Stimulated activated CD8-positive, alpha-beta memory T cell treated with anti-CD3 and anti-CD28 coated beads, Interleukin-12 subunit alpha, Interleukin-12 subunit beta, amount 100 ng/mL, for 1 hour (primary cell): Measurements from ENCODE around the gene IGFN1.
"Not testable (repeated sequence)": the region's sequence is repeated elsewhere in the genome, so short reads cannot be mapped to it uniquely, and the experiment has no call there.

Experiments used
- DNase-seq: peaks from one replicate; pipeline ENCODE4 v3.0.0-alpha.2; 2020; ENCODE audit warnings: low read depth

The IGFN1 gene

DNA sequence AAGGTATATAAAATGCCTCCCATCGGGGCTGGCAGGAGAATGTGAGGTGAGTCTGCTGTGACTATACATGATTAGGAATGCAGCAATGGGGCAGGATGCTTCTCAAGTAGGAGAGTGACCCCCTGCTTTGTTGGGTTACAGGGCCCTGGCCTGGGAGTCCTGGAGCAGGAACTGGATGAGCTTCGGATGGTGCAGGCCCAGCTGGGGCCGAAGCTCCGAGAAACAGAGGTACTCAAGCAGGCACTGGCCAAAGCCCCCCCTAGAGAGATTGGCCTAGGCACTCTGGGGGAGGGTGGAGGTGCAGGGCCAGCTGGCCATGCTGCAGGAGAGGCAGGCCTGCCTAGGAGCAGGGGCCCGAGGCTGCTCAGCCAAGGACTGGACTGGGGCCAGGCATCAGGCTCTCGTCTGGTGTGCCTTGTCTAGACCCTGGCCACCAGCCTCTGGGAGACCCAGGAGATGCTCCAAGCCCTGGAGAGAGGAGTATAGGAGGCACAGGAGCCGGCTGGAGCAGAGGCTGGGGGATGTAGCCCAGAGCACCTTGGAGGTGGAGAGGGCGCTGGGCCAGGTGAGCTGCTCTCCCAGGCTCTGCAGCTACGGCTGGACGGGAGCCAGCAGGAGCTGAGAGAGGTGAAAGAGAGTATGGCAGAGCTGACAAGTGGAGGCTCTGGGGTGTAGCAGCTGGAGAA, 59.8 kb downstream of the IGFN1 start:
- no peak for DNase-seq

DNA sequence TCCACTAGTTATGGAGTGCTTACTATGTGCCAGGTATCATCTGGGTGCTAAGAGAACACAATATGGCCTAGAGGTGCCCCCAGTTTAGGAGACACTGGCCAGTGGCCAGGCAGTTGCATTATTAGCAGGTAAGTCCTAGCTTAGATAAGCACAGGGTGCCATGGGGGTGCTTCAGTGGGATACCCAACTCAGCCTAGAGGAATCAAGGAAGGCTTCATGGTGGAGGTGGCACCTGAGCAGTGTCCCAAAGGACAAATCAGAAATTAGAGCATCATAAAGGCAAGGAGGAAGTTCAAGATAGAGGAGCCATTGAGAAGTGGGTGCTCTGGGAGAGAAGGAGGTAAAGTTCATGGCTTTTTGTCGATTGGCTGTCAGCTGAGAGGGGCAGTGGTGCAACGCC, 60.8 kb downstream of the IGFN1 start:
- DNase-seq = no peak

DNA sequence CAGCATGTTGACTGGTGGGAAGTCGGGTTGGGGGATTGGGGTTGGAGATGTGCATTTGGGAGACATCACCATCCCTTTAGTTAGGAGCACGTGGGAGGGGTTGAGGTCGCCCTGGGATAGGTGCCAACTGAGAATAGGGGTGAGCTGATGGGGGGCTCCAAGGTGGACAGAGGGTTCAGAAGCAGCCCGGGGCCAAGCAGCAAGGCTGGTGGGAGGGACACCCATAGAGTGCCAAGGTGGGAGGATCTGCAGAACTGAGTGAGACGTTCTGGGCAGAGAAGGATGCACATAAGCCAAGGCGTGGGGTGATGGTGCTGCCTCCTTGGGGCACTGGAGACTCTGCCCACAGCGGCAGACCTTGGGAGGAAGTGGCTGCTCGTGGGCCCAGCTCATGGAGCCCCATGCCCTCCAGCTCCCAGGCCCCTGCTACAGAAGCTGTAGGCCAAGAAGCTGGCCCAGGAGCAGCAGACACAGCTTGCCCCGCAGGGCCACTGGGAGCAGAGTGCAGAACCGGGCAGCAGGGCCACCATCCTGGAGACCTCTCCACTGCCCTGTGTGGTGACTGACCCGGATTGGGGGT, 61.3 kb downstream of the IGFN1 start:
- no peak for DNase-seq

DNA sequence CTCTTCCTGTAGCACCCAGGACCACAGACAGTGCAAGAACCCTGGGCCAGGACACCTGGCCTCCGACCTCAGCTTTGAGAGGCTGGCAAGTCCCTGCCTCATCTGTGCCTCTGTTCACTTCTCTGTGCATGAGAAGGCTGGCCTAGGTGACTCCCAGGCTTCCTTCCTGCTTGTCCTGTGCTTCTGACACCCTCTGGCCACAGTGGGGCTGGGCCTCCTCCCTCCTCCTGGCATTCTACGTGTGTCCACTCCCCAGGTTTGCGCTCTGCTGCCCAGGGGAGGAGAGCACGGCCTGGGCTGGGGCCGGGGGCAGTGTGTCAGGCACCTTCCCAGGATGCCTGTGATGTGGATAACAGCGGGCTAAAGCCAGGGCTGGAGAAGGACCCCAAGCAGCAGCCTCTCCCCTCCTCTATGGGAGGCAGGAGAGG, 62.3 kb downstream of the IGFN1 start:
- DNase-seq = no peak

DNA sequence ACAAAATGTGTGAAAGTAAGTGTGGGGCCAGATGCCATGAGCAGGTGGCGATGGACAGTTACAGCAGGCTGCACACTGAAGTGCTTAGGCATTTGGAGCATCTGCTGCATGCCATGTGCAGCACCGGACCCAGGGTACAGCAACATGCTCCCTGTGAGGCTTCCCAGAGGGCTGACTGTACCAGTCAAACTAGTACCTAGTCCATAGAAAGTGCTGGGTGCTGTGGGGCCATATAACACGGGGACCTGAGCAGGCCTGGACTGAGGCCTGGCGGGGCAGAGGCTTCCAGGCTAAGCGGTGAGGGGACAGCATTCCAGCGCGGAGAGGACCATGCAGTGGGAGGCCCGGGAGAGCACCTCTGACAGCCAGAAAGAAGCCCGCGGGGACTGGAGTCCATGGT, 62.8 kb downstream of the IGFN1 start:
- DNase-seq = no peak

DNA sequence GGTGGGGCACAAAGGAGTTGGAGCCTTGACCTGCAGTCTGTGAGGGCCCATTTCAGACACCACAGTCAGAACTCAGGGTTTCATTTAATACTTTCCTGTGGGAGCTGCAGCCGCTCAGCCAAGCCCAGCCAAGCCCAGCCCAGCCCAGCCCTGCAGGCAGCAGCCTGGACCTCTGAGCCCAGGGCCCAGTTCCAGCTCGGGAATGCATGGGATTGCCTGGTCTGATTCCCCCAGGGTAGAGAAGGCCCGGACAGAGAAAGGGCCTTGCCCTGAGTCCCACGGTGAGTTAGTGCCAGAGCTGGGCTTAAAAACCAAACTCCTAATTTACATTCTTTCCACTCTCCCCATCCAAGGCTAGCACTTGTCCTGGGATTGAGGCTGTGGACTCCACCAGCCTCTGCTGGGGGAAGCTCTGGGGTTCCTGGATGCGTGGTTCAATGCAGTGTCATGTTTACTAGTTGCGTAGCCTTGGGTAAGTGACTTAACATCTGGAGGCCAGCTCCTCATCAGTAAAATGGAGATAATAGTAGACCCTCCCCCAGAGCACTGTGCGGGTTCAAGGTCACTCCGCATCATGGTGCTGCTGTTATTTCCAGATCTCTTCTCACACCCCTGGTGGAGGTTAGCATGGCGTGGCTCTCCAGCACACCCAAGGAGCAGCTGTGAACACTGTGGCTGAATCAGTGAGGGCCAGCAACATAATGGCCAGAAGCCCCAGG, 63.4 kb downstream of the IGFN1 start:
- no peak for DNase-seq

DNA sequence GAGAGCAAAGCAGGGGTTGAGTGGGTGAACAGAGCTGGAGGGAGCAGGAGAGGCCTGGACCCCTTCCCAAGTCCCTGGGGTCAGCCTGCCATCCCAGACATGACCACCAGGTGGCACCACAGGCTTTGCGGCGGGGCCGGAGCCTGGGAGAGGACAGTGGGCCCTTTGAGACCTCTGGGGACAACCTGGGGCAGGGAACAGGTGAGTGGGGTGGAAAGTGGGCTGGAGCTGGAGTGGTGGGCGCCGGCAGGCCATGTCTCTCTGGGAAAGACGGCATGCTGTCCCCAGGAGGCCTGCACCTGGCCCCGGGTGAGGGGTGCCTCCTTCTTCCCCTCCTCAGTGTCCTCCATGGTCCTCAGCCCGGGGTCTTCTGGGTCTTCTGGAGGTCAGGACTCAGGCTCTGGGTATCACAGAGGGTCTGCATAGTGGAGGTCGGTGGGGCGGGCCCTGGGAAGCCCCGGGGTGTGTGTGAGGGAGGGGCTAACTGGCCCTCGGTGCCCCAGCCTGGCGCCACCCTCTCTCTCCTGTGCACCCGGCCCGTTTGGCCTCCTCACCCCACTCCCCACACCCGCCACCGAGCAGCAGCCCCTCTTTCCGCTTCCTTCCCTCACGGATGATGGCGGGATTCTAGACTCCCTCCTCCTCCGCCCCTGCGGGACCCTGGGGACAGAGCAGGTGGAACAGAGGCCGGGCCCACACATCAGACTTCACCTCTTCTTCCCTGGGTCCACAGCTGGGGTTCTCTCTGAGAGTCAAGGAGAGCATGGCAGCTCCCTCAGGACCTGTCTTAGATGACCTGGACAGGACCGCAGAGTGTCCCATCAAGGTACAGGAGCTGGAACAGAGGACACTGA, 64.2 kb downstream of the IGFN1 start:
- peak; percentile 32 for DNase-seq

DNA sequence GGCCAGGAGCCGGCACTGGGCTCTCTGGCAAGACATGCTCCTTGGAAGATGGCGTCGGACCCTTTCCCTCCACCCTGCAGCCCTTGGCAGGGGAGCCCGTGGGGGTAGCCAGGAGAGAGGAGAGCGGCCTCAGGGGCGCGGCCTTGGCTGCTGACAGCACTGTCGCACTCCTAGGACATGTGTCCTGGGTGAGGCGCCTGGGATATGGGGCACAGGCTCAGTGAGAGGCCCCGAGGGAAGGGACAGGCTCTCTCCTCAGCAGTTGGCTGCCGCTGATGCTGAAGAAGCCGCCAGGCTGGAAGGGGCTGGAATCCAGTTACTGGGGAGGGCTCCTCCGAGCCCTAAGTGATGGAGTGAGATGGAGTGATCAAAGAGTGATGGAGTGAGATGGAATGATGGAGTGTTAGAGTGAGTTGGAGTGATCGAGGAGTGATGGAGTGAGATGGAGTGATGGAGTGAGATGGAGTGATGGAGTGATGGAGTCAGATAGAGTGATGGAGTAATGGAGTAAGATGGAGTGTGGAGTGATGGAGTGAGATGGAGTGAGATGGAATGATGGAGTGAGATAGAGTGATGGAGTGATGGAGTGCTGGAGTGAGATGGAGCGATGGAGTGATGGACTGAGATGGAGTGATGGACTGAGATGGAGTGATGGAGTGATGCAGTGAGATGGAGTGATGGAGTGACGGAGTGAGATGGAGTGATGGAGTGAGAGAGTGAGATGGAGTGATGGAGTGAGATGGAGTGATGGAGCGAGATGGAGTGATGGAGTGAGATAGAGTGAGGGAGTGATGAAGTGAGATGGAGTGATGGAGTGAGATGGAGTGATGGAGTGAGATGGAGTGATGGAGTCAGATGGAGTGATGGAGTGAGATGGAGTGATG, 65.1 kb downstream of the IGFN1 start:
- DNase-seq = no peak

DNA sequence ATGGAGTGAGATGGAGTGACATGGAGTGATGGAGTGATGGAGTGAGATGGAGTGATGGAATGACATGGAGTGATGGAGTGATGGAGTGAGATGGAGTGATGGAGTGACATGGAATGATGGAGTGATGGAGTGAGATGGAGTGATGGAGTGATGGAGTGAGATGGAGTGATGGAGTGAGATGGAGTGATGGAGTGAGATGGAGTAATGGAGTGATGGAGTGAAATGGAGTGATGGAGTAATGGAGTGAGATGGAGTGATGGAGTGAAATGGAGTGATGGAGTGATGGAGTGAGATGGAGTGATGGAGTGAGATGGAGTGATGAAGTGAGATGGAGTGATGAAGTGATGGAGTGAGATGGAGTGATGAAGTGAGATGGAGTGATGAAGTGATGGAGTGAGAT, 67.5 kb downstream of the IGFN1 start:
- not testable (repeated sequence) for DNase-seq

DNA sequence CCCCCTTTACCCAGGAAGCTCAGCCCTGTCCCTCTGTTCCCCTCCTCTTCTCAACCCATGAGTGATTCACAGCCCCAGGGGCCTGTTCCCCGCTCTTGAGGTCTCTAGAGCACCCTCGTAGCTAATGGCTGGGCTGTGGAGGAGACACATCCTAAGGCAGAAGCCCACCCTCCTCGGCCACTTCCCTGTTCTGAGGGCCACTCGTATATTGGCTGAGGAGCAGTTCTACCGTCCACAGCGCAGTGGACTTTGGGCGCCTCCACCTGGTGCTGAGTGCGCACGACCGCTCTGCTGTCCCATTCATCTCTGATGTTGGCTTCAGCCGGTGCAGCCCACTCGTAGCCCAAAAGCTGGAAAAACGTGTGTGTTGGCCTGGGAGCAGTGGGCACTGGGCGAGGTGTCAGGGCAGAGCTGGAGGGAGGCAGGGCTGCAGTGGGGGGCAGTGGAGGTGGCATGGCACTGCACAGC, 68.2 kb downstream of the IGFN1 start:
- no peak for DNase-seq

DNA sequence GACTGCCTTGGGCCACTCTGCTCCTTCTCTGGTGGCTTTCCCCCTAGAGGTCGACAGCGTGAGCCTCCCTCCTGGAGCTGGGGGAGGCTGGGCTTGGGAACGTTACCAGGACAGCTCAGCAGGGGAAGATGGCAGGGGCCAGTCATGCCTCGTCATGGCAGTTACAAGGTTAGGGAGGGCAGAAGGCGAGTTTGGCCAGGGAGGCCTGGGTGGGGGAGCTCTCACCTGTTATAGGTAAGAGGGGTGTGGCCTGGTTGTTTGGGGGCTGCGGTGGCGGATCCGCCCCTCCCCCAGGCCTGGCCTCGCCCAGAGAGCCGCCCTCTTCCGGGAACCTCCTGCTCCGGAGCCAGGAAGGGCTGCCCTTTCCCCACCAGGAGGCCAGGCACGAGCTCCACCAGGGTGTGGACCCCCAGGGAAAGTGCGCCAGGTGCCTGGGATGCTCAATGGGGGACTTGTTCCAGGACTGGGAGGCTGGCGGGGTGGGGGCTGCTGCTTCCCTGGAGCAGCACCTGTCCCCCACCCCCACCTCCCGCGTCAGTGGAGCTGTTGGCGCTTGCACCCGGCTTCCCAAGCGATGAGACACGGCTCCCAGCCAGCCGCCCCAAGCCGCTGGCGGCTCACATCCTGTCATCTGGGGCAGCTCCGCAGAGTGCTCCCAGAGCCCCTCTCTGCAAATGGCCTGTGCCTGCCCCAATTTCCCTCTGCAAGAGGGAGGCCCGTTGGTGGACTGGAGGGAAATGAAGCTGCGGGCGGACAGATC, 69.0 kb downstream of the IGFN1 start:
- DNase-seq = no peak

DNA sequence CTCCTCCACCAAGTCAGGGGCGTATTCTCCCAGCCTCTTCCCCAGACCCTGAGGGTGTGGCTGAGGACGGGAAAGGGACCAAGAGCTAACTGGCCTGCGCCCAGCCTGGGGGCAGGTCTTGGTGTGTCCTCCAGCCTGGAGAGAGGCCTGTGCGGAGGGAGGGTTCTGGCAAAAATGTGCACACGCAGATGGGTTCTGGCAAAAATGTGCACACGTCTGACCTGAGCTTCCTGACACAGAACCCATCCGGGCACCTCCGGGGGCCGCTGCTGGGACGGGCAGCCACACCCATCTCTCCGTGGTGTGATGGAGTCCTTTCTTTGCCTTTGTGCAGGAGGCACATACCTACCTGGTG, 69.6 kb downstream of the IGFN1 start:
- no peak for DNase-seq

DNA sequence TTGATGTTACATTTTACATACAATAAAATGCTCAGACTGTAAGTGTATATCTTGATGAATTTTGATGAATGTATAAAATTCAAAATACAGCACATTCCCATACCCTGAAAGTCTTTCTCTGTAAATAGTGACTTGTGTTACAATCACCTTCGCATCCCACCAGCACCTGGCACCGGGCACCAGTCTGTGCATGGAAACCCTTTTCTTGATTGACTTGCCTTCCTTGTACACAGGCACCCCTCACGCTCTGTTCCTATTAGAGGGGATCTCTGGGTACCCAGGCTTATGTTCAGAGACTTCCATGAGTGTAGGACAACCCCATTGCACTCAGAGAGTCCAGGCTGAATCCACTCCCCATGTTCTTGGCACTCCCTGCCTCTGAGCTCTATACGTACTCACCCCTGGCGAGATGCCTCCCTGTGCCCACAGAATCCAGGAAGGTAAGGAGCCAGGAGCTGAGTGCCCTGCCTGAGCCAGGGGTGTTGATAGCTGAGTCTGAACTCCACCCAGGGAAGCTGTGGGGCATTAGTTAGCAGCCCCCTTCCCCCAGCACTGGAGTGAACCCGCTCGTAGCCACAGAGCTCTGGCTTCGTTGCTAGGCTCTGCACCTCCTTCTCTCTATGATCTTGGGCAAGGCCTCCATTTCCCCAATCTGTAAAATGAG, 70.2 kb downstream of the IGFN1 start:
- no peak for DNase-seq

DNA sequence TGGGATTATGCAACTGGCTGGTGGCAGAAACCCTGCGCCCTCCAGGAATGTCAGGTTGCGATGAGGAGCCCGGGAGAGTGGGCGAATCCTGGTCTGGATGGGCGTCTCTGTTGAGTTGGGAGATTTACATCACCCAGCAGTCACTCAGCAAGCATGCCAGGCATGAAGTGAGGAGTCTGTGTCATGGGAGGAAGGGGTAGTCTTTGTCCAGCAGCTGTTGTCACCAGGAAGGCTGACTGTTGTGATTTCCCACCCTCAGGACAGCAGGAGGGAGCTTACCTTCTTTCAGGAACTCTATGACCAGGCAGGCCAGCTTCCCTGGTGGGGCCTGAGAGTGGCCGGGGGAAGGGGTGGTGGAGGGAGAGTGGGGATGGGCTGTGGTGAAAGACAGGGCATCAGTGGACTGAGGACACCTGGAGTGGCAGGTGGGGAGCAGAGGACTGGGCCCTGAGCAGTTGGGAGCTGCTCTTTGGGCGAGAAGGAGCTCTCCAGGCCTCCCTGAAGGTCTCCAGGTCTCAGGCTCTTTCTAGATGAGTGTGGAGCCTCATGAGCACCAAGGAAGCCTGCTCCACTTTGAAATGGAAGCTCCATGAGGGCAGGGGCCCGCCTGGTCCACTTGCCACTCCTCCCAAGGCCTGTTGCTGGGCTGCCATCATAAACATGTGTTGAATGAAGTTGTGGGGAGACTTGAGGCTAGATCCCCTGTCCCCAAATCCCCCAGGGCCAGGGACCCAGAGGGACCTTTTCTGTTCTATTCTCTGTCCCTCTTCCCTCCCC, 71.3 kb downstream of the IGFN1 start:
- DNase-seq = no peak

DNA sequence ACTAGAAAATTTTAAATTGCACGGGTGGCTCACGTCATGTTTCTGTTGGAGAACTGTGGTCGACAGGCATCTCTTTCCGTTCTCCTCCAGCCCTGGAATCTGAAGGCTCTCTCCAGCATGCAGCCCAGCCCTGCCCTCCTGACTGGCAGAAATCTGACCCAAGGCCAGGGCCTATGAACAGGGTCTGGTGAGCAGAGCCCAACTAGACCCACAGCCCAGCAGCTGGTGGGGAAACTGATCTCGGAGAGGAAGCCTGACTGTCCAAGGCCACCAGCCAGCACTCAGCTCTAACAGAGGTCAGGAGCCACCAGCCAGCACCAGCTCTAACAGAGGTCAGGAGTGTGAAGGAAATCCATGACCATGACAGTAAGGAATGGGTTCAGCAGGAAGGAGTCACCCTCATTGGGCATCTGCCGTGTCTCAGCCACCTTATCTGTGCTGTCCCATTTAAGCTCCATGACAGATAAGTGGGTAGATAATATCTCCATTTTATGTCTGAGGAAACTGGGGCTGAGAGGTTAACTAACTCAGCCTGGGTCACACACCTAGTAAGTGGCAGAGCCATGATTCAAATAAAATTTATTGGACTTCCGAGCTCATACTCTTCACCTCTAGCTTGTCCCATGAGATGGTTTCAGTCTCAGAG, 72.5 kb downstream of the IGFN1 start:
- no peak for DNase-seq

DNA sequence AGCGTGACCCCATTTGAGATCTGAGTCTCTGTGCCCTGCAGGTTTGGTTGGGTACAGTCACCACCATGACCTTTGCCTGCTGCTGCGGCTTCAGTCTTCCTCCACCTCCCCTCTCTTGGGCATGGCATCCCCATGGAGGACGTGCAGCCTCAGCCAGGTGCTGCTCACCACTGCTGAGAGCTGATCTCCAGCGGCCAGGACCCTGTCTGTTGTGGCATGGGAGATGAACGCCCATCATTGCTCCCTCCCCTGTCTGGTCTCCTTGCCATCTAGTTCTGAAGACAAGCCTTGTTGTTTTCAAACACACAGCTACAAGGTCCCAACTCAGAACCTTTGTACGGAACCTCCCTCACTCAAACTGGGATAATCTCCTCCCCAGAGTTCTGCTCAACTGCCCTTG, 73.4 kb downstream of the IGFN1 start:
- DNase-seq = no peak

DNA sequence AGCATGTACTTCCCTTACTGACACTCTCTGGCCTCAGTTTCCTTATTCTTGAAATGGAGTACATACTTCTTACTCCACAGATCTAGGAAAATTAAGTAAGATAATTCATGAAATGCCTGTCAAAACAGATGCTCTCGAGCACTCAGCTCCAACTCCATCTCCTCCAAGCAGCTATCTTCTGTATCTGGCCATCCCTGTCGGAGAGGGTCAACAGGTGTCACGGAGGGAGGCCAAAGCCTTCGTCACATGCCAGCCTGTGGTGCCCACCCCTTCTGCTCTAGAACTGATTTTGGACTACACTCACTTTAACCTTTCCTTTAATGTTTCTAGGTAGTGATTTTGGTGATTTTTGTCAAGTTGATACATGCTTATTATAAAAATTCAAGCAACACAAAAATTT, 73.9 kb downstream of the IGFN1 start:
- DNase-seq = no peak

DNA sequence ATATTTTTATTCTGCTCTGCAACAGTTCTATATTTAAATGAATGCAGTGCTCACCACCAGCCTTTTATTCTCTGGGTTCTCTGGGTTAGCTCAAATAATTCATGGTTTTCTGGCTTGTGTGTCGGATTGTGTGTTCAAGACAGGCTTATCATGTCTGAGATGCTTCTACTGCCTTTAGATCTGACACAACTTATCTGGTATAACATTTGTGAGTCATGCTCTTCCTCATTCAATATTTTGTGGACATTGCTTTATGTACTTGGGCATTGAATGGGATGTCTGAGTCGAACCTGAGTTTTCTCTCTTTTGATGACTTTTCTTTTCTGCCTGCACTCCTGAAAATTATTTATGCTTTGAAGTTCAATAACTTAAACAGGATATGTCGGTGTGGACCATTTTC, 75.1 kb downstream of the IGFN1 start:
- no peak for DNase-seq

DNA sequence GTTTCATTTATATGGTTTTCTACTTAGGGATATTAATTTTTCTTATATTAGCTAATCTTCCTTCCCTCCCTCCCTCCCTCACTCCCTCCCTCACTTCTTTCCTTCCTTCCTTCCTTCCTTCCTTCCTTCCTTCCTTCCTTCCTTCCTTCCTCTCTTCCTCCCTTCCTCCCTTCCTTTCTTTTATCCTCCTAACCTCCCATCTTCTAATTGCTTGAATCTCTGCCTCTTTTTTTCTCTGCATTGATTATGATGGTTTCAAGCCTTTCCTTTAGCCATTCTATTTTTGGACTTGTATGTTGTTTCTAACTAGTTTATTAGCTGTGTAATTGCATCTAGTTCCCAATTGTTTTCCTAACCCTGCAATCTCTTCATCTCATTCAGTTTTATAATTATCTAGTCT, 75.7 kb downstream of the IGFN1 start:
- no peak for DNase-seq
